ENCODE results near the gene PTPN7. TPM values are rescaled to one million over a fixed set of nuclear protein-coding genes. Genes with fewer than 3 reads are reported as not detected.

PTPN7 gene
- total and polyA plus RNA-seq, 10 of the 15 experiments (the other 5 are each of a cell fraction or from before 2014, with no cell fraction given), result 7.9 to 117 (median 102) TPM

- H3K4me2 ChIP-seq (ENCODE audit: control insufficient read depth, insufficient read depth), result no peak overlapping the region
- 93% methylated on average over 10 of the region's 10 CpGs for WGBS (ENCODE audit: insufficient coverage, insufficient replicate concordance, low lambda C conversion rate, missing lambda C conversion rate)
- no peaks in the 10 kb centered on the region for H3K27me3 ChIP-seq (replicated peaks in 1 of 2; ENCODE audit: control insufficient read depth in 2 of 2, insufficient read depth in 2 of 2, low read length in 1 of 2)
- SMC1A ChIA-PET (ENCODE audit: uncharacterized antibody, unreplicated experiment), result interaction anchor here (0.8 to 2.7 kb wide), 16 partner anchors 9 to 565 kb away, joined by 3 to 21 read pairs (median 6); no protein-coding TSS in a partner anchor
- no peak overlapping the region for H3K4me3 ChIP-seq
- peaks cover 28 to 34% of the 10 kb centered on the region in 2 experiments; a peak in 3 of 4 replicates for H3K36me3 ChIP-seq (ENCODE audit: control insufficient read depth in 2 of 2, insufficient read depth in 2 of 2, low read length in 1 of 2)
- intact Hi-C loops (cut with micrococcal nuclease; ENCODE audit: unreplicated experiment), result no loop called here
- H2AFZ ChIP-seq (ENCODE audit: control insufficient read depth, low read depth, low read length), result no peak overlapping the region
- POLR2A ChIA-PET, result interaction anchor here (1.1 to 2.3 kb wide), 4 partner anchors 9 to 32 kb away, joined by 4 to 9 read pairs (median 5); no protein-coding TSS in a partner anchor
- H4K20me1 ChIP-seq (ENCODE audit: control insufficient read depth, insufficient read depth), result no peaks in the 10 kb centered on the region
- CTCF ChIA-PET, result interaction anchor here (0.7 to 5.1 kb wide), 23 partner anchors 8 to 259 kb away, joined by 3 to 126 read pairs (median 5); partner anchors contain the start of genes ARL8A, ELF3, LGR6 and UBE2T
- RAD21 ChIA-PET (ENCODE audit: unreplicated experiment), result interaction anchor here (0.7 to 2.7 kb wide), 16 partner anchors 9 to 565 kb away, joined by 3 to 27 read pairs (median 4); partner anchors contain the start of genes ELF3, LGR6 and PPP1R12B
- peaks cover 13% of the 10 kb centered on the region for H3K4me1 ChIP-seq (ENCODE audit: control insufficient read depth, insufficient read depth, low read length)
- no TSS peak for BruUV-seq (replicated peaks)
- in situ Hi-C loops (cut with MboI), result no loop called here
- H3K79me2 ChIP-seq (ENCODE audit: control insufficient read depth, insufficient read depth, low read length), result peaks cover 13% of the 10 kb centered on the region
- no peak overlapping the region for H3K27ac ChIP-seq (ENCODE audit: control insufficient read depth, insufficient read depth)
- no peak overlapping the region for H3K9ac ChIP-seq (ENCODE audit: control insufficient read depth, insufficient read depth, low read length)
- H3K9me3 ChIP-seq (replicated peaks; ENCODE audit: control insufficient read depth, insufficient read depth, low read length), result no peaks in the 10 kb centered on the region
- no peak for ATAC-seq
- no peak for DNase-seq (ENCODE audit: low read depth, low spot score)
- no peak for FAIRE-seq
- TF ChIP-seq ZBTB33 (IDR thresholded peaks at IDR 0.05) (no peak), ATF3 (IDR thresholded peaks at IDR 0.05; ENCODE audit: borderline replicate concordance, extremely low read depth, low read depth, low read length) (no peak), ZBED1 (IDR thresholded peaks at IDR 0.05; ENCODE audit: borderline replicate concordance) (no peak), TAF1 (IDR thresholded peaks at IDR 0.05; ENCODE audit: borderline replicate concordance, low read depth, low read length) (no peak), ESRRA (IDR thresholded peaks at IDR 0.05; ENCODE audit: low read length) (no peak), NR2C2 (IDR thresholded peaks at IDR 0.05; ENCODE audit: borderline replicate concordance, control insufficient read depth, insufficient read length, low read depth) (no peak), SUPT20H (IDR thresholded peaks at IDR 0.05; ENCODE audit: borderline replicate concordance, control insufficient read depth, low read depth, low read length) (no peak), ZNF274 (IDR thresholded peaks at IDR 0.05; ENCODE audit: insufficient read depth, insufficient read length) (no peak), SREBF1 (IDR thresholded peaks at IDR 0.05; ENCODE audit: low read length) (no peak), SIN3A (IDR thresholded peaks at IDR 0.05; ENCODE audit: low read depth, low read length) (no peak), NR2C1 (IDR thresholded peaks at IDR 0.05) (no peak), TCF3 (IDR thresholded peaks at IDR 0.05; ENCODE audit: borderline replicate concordance, insufficient read depth, low read depth, low read length) (no peak), NRF1 (conservative IDR thresholded peaks at IDR 0.05; ENCODE audit: low read depth, low read length) (no peak)
- TF ChIP-seq, protein P1, sequence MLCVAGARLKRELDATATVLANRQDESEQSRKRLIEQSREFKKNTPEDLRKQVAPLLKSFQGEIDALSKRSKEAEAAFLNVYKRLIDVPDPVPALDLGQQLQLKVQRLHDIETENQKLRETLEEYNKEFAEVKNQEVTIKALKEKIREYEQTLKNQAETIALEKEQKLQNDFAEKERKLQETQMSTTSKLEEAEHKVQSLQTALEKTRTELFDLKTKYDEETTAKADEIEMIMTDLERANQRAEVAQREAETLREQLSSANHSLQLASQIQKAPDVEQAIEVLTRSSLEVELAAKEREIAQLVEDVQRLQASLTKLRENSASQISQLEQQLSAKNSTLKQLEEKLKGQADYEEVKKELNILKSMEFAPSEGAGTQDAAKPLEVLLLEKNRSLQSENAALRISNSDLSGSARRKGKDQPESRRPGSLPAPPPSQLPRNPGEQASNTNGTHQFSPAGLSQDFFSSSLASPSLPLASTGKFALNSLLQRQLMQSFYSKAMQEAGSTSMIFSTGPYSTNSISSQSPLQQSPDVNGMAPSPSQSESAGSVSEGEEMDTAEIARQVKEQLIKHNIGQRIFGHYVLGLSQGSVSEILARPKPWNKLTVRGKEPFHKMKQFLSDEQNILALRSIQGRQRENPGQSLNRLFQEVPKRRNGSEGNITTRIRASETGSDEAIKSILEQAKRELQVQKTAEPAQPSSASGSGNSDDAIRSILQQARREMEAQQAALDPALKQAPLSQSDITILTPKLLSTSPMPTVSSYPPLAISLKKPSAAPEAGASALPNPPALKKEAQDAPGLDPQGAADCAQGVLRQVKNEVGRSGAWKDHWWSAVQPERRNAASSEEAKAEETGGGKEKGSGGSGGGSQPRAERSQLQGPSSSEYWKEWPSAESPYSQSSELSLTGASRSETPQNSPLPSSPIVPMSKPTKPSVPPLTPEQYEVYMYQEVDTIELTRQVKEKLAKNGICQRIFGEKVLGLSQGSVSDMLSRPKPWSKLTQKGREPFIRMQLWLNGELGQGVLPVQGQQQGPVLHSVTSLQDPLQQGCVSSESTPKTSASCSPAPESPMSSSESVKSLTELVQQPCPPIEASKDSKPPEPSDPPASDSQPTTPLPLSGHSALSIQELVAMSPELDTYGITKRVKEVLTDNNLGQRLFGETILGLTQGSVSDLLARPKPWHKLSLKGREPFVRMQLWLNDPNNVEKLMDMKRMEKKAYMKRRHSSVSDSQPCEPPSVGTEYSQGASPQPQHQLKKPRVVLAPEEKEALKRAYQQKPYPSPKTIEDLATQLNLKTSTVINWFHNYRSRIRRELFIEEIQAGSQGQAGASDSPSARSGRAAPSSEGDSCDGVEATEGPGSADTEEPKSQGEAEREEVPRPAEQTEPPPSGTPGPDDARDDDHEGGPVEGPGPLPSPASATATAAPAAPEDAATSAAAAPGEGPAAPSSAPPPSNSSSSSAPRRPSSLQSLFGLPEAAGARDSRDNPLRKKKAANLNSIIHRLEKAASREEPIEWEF (IDR thresholded peaks at IDR 0.05; ENCODE audit: insufficient replicate concordance, low read depth, low read length), result no peak
- TF ChIP-seq, protein P2, sequence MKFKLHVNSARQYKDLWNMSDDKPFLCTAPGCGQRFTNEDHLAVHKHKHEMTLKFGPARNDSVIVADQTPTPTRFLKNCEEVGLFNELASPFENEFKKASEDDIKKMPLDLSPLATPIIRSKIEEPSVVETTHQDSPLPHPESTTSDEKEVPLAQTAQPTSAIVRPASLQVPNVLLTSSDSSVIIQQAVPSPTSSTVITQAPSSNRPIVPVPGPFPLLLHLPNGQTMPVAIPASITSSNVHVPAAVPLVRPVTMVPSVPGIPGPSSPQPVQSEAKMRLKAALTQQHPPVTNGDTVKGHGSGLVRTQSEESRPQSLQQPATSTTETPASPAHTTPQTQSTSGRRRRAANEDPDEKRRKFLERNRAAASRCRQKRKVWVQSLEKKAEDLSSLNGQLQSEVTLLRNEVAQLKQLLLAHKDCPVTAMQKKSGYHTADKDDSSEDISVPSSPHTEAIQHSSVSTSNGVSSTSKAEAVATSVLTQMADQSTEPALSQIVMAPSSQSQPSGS (IDR thresholded peaks at IDR 0.05; ENCODE audit: low read length), result no peak
These were observed 6.1 kb downstream of the PTPN7 start for GRCh38 chr1:202154148-202154765.
